22Rv1 (cell line): ENCODE results near the gene LDLRAD2.

ENCODE experiments used
- ZFX ChIP-seq: fragments of 450-650 bp; IDR thresholded peaks from 2 replicates; pipeline ENCODE4 v1.6.1; 2017; ENCODE audit warnings: antibody characterized with exemption, borderline replicate concordance
- TF ChIP-seq, protein P1 (sequence below): fragments of 450-650 bp; IDR thresholded peaks from 2 replicates; pipeline ENCODE4 v1.5.1; 2017; ENCODE audit warnings: mild to moderate bottlenecking

DNA sequence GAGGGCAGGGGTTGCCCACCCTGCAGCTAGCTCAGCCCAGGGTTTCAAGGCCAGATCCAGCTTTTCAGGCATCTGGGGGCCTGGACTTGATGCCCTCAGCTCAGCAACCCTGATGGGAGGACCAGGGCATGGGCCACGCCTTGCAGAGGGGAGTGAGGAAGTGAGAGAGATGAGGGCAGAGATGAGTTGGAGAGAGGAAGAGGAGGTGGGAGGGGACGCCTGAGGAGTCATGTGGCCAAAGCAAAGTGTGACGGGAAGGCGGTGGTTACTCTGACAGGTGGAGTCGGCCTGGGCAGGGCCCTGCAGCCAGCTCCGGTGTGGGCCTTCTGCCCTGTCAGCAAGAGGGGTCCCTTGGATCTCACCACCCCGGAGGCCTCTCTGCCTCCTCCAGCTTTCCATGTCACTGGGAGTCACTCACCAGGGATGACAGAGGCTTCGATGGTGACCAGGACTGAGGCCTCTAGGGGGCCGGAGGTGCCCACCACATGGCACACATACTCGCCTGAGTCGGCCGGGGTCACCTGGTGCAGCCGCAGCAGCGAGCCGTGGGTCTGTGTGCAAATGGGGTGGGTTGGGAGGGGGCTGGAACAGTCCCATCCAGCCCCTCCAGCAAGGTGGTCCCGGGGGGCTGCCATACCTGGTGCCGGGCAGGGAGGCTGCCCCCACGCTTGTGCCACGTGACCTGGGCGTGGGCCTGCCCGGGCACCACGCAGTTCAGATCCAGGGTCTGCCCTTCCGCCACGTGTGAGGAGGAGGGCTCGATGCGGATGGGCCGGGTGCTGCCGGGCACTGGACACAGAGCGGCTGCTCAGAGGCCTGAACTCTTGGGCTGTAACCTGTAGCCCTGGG is 40.4 kb downstream of the LDLRAD2 start:
- TF ChIP-seq, protein P1, sequence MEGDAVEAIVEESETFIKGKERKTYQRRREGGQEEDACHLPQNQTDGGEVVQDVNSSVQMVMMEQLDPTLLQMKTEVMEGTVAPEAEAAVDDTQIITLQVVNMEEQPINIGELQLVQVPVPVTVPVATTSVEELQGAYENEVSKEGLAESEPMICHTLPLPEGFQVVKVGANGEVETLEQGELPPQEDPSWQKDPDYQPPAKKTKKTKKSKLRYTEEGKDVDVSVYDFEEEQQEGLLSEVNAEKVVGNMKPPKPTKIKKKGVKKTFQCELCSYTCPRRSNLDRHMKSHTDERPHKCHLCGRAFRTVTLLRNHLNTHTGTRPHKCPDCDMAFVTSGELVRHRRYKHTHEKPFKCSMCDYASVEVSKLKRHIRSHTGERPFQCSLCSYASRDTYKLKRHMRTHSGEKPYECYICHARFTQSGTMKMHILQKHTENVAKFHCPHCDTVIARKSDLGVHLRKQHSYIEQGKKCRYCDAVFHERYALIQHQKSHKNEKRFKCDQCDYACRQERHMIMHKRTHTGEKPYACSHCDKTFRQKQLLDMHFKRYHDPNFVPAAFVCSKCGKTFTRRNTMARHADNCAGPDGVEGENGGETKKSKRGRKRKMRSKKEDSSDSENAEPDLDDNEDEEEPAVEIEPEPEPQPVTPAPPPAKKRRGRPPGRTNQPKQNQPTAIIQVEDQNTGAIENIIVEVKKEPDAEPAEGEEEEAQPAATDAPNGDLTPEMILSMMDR = no peak
- TF ChIP-seq ZFX = no peak
